Memory B cell (primary cell): Measurements from ENCODE around the gene TRAK1.

Experiments used
- ATAC-seq: fragments of 150-1000 bp; cut with Tn5 transposase; 2 replicates; pipeline ENCODE4 v1.10.0; 2021; ENCODE audit warnings: low read depth, mild to moderate bottlenecking, moderate library complexity
- DNase-seq, 2 donors: peaks; one replicate each; pipeline ENCODE4 v3.0.0; 2022; ENCODE audit warnings: low spot score in 2 of 2
- H3K27ac Mint-ChIP-seq: one replicate; pipeline ENCODE4 v1.8.0; 2022; ENCODE audit warnings: mild to moderate bottlenecking, moderate library complexity, mixed read lengths
- H3K27me3 Mint-ChIP-seq: one replicate; pipeline ENCODE4 v1.8.0; 2022; ENCODE audit warnings: mixed read lengths
- H3K36me3 Mint-ChIP-seq: one replicate; pipeline ENCODE4 v1.8.0; 2022; ENCODE audit warnings: mild to moderate bottlenecking, mixed read lengths
- H3K4me1 Mint-ChIP-seq: one replicate; pipeline ENCODE4 v1.8.0; 2022; ENCODE audit warnings: mixed read lengths
- H3K4me3 Mint-ChIP-seq: one replicate; pipeline ENCODE4 v1.8.0; 2022; ENCODE audit warnings: mild to moderate bottlenecking, moderate library complexity, mixed read lengths
- H3K9me3 Mint-ChIP-seq: one replicate; pipeline ENCODE4 v1.8.0; 2022; ENCODE audit warnings: mixed read lengths

TRAK1 gene

DNA sequence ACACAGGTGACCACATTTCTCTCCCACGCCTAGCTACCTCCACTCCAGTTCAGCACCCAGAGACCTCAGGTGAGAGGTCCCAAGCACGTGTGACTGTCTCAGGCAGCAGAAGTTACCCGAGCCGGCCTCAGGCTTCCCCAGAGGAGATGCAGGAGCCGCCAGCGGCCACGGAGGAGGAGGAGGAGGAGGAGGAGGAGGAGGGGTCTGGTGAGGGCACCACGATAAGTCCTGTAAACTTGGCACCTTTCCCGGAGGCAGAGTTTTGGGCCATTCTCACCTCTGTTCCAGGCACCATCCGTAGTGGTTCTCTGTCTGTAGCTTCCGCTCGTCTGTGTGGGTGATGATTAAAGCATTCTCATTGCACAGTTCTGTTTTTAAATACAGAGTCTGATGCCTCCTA is 118.8 kb downstream of the TRAK1 start:
- DNase-seq (no peak), ATAC-seq (no peak)
- H3K4me3 Mint-ChIP-seq = no peak overlapping the region
- no peaks in the 10 kb centered on the region for H3K9me3 Mint-ChIP-seq
- peaks cover 41% of the 10 kb centered on the region for H3K36me3 Mint-ChIP-seq
- peak overlapping the region; percentile 18 for H3K27ac Mint-ChIP-seq
- H3K27me3 Mint-ChIP-seq = no peaks in the 10 kb centered on the region
- H3K4me1 Mint-ChIP-seq = peaks cover 10% of the 10 kb centered on the region

DNA sequence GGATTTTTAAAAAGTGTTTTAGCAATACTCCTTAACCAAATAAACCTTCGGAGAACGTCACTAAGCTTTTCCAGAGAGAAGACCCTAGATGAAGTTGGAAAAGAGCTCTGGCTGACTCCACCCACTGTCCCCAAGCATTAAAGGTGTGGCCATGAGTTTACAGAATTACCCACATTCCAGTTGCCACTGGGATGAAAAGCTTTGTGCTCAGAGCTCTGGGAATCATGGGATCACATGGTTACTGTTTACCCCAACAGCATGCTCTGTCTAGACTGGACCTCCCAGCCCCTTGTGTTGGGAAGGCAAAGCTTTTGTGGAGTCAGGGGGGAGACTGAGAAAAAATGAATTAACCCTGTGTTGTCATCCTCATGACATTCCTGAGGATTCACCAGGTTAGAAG is 119.6 kb downstream of the TRAK1 start:
- Mint-ChIP-seq H3K27ac (no peak overlapping the region), H3K36me3 (peaks cover 40% of the 10 kb centered on the region)

DNA sequence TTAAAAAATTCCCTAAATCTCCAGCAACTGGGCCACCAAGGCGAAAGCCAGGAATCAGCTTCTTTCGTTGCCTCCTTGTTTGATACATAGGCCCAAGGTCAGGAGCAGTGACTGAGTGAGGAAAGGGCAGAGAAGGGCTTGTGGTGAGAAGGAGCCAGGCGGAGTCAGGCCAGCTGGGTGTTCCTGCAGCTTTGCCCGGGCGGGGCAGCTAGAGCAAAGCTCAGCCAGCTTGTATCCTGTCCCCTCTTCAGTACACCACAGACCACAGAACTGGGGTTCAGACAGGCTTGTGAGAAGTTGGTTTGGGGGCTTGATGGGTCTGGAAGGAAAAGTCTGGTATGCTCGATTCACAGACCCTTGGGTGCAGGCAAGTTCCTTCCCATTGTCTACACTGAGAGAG is 122.3 kb downstream of the TRAK1 start:
- Mint-ChIP-seq H3K4me1 (peaks cover 15% of the 10 kb centered on the region), H3K36me3 (peaks cover 37% of the 10 kb centered on the region), H3K9me3 (no peaks in the 10 kb centered on the region), H3K4me3 (no peak overlapping the region), H3K27ac (peak overlapping the region; percentile 63), H3K27me3 (no peaks in the 10 kb centered on the region)
- ATAC-seq (peak; percentile 34), DNase-seq (no peak)

More for the DNA sequence above, 119.6 kb downstream of the TRAK1 start:
- DNase-seq (no peak), ATAC-seq (no peak)
- no peaks in the 10 kb centered on the region for H3K9me3 Mint-ChIP-seq
- no peak overlapping the region for H3K4me3 Mint-ChIP-seq
- peaks cover 11% of the 10 kb centered on the region for H3K4me1 Mint-ChIP-seq
- H3K27me3 Mint-ChIP-seq = no peaks in the 10 kb centered on the region

DNA sequence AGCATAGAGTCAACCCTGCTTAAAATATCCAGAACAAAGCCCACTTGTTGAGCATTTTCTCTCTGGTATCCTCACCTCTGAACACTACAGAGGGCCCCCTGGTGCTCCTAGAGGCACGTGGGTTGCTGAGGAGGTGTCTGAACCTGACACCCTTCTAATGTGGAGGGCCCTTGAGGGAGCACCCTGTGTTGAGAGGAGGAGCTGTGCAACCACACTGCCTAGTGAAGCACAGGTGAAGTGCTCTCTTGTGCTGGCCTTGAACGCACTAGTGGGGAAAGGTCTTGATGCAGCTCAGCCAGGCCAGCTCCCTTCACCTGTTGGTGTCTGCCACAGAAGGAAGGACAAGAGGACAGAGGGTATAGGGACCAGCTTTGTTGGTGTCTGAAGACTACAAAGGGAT is 122.9 kb downstream of the TRAK1 start:
- ATAC-seq = no peak
- no peak overlapping the region for H3K4me3 Mint-ChIP-seq
- H3K9me3 Mint-ChIP-seq = no peaks in the 10 kb centered on the region
- peaks cover 31% of the 10 kb centered on the region for H3K36me3 Mint-ChIP-seq
- peaks cover 15% of the 10 kb centered on the region for H3K4me1 Mint-ChIP-seq
- H3K27ac Mint-ChIP-seq = peak overlapping the region; percentile 63
- H3K27me3 Mint-ChIP-seq = no peaks in the 10 kb centered on the region
- no peak for DNase-seq

DNA sequence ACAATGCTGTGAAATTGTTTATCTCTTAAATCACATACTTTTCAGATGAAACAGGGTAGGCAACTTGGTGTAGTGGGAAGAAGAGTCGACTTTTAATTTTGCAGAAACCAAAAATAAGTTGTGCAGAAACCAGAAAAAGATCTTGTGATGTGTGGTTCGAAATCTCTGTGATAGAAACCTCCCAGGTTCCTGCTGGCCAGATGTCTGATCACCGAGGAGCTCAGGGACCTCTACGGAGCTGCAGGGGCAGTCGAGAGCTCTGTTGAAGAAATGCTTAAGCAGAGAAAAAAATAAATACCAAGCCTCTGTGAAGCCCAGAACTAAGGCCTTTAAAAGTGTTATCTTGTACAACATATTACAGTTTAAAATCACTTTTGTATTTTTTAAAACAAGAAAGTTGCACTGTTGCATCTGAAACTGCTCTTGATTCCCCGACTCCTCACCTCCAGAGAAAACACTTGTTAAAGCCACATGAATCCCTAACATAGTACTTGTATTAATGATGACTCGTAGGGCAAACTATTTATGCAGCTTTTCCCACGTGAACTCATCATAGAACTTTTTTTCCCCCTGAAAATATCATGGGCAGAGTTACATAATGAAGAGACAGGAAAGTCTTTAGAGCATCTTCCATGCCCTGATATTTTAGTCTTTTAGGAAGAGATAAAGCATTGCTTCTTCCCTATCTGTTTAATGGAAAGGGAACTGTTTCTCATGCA is 123.6 kb downstream of the TRAK1 start:
- Mint-ChIP-seq H3K4me1 (peaks cover 15% of the 10 kb centered on the region), H3K27me3 (no peaks in the 10 kb centered on the region), H3K9me3 (no peaks in the 10 kb centered on the region), H3K36me3 (peaks cover 25% of the 10 kb centered on the region), H3K27ac (peak overlapping the region; percentile 63), H3K4me3 (no peak overlapping the region)
- DNase-seq (no peak), ATAC-seq (no peak)

DNA sequence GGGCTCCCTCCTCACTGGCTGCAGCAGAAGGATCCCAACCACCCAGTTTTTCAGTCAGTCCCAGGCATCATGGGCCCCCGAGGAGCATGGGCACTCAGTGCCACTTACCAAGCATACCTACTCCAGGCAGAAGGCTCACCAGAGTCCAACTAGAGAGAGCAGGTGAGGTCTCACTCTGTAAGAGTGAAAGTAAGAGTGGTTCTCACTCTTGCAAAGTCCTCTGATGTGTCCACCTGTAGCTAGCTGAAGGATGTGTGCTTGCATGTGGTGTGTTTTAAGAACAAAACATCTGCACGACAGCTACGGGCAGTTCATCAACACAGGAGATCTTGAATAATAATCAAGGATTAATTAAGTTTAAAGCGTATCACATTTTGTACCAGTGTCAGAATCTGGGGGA is 125.1 kb downstream of the TRAK1 start:
- Mint-ChIP-seq H3K4me1 (peaks cover 15% of the 10 kb centered on the region), H3K36me3 (peaks cover 31% of the 10 kb centered on the region), H3K27ac (peak overlapping the region; percentile 26), H3K4me3 (no peak overlapping the region), H3K9me3 (no peaks in the 10 kb centered on the region), H3K27me3 (no peaks in the 10 kb centered on the region)
- no peak for DNase-seq
- ATAC-seq = no peak

DNA sequence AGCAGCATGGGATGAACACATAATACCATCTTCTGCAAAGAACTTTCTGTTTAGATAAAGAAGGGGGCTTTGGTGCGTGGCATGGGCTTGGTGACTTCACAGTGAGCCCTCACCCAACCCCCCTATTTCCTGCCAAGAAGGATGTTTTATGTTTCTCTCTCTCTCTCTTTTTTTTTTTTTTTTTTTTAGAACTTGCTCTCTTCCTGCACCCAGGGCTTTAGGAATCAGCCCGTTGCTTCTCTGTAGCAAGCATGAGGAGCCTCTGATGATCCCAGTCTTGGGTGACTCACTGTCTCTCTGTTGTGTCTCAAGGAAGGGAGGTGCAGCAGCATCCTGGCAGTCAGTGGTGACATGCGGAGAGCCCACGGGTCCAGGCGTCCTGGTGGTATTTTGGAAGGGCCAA is 125.8 kb downstream of the TRAK1 start:
- no peaks in the 10 kb centered on the region for H3K9me3 Mint-ChIP-seq
- no peaks in the 10 kb centered on the region for H3K27me3 Mint-ChIP-seq
- H3K4me3 Mint-ChIP-seq = no peak overlapping the region
- DNase-seq (no peak), ATAC-seq (no peak)
- H3K27ac Mint-ChIP-seq = peak overlapping the region; percentile 4
- H3K4me1 Mint-ChIP-seq = peaks cover 15% of the 10 kb centered on the region
- H3K36me3 Mint-ChIP-seq = peaks cover 29% of the 10 kb centered on the region

DNA sequence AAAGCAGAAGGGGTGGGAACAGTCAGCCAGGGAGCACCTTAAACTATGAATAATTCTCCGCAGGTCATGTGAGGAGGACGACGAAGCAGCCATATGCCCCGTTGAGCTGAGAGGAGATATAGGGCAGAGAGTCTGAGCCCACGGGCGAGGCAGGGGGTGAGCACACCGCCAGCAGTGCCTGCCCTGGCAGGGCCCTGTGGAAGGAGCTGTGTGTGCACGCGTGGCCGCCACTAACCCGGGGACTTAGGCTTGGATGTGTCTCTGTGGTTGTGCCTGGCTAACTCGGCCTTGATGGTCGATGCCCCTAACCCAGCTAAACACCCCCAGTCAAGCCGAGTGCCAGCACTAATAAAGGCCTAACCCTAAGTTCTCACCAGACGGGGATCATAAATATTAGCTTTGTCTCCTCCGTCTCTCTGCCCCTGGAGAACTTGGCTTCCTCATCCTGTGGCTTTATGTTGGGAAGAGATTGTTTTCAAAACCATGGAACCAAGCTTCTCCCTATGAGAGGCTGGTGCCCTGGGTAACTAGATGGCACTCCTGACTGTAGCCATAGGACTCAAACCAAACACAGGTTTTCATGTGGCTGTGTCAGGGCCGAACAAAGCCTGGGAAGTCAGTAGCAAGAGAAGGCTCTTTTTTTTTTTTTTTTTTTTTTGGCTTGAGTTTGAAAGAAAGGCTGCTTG is 129.4 kb downstream of the TRAK1 start:
- peaks cover 4% of the 10 kb centered on the region for H3K4me1 Mint-ChIP-seq
- ATAC-seq (no peak), DNase-seq (no peak)
- no peaks in the 10 kb centered on the region for H3K9me3 Mint-ChIP-seq
- H3K27ac Mint-ChIP-seq = no peak overlapping the region
- H3K27me3 Mint-ChIP-seq = no peaks in the 10 kb centered on the region
- H3K36me3 Mint-ChIP-seq = peaks cover 48% of the 10 kb centered on the region
- H3K4me3 Mint-ChIP-seq = no peak overlapping the region

DNA sequence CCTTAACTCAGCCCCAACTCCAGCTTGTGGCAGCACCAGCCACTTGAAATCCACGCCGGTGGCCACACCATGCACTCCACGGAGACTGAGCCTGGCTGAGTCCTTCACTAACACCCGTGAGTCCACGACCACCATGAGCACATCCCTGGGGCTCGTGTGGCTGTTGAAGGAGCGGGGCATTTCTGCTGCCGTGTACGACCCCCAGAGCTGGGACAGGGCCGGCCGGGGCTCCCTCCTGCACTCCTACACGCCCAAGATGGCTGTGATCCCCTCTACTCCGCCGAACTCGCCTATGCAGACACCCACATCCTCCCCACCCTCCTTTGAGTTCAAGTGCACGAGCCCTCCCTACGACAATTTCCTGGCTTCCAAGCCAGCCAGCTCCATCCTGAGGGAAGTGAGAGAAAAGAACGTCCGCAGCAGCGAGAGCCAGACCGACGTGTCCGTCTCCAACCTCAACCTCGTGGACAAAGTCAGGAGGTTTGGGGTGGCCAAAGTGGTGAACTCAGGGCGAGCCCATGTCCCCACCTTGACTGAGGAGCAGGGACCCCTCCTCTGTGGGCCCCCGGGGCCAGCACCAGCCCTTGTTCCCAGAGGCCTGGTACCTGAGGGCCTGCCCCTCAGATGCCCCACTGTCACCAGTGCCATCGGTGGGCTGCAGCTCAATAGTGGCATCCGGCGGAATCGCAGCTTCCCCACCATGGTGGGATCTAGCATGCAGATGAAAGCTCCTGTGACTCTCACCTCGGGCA is 132.0 kb downstream of the TRAK1 start:
- peaks cover 3% of the 10 kb centered on the region for H3K9me3 Mint-ChIP-seq

DNA sequence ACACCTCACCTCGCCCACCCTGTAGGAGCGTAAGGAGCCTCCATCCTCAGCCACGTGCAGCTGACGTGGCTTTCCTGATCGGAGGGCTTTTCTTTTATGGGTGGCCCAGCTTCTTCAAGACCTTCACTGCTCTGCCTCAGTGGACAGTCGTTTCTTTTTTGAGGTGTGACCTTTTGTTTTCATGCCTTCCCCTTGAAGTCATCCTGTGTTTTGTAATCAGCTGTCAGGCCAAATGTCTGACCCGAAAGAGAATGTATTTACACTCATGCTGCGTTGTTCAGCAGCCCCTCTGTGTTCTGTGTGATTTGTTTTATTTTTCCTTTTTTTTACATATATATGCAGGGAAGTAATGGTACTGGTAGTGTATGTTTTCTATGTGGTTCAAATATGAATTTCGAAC is 133.0 kb downstream of the TRAK1 start:
- peaks cover 3% of the 10 kb centered on the region for H3K9me3 Mint-ChIP-seq
- H3K27me3 Mint-ChIP-seq = no peaks in the 10 kb centered on the region
- ATAC-seq = no peak
- H3K4me3 Mint-ChIP-seq = no peak overlapping the region
- no peak for DNase-seq
- peaks cover 52% of the 10 kb centered on the region for H3K36me3 Mint-ChIP-seq
- peaks cover 6% of the 10 kb centered on the region for H3K4me1 Mint-ChIP-seq
- peak overlapping the region; percentile 28 for H3K27ac Mint-ChIP-seq

More for the DNA sequence above, 132.0 kb downstream of the TRAK1 start:
- Mint-ChIP-seq H3K27ac (no peak overlapping the region), H3K36me3 (peaks cover 52% of the 10 kb centered on the region), H3K27me3 (no peaks in the 10 kb centered on the region), H3K4me3 (no peak overlapping the region), H3K4me1 (peaks cover 6% of the 10 kb centered on the region)
- ATAC-seq = no peak
- no peak for DNase-seq

DNA sequence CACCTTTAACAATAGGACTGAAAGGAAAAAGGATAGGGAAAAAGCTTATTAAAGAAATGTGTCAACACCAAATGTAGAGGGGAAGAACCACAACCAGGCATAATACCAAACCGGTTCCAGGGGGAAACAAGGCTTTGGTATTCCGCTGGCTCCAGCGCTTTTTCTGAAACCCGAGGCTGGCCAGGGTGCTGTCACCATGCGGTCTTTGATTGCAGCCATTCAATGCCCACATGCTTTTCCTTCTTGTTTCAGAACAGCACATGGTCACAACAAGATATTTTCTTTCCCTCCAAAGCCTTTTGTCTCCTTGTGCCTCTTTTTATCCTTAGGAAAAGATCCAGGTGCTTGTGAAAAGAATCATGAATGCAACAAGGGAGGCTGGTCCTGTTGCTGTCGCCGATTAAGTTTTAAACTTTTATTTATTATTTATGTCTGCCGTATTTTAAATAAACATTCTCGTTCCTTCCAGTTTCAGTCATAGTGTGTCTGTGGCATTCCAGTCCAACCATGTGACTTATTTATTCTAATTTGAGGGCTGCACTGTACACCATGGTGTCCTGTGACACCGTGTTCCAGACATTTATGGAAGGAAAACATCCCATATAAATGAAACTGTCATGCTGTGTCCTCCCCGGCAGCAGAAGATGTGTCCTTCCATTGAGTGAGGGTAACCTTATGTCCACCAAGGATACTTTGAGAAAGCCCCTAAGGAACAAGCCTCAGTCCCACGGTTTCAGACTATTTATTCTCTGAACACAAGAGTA is 133.7 kb downstream of the TRAK1 start:
- no peak for ATAC-seq
- H3K27ac Mint-ChIP-seq = peak overlapping the region; percentile 28
- DNase-seq = no peak
- no peak overlapping the region for H3K4me3 Mint-ChIP-seq
- peaks cover 3% of the 10 kb centered on the region for H3K9me3 Mint-ChIP-seq
- H3K27me3 Mint-ChIP-seq = no peaks in the 10 kb centered on the region
- H3K36me3 Mint-ChIP-seq = peaks cover 51% of the 10 kb centered on the region
- peaks cover 6% of the 10 kb centered on the region for H3K4me1 Mint-ChIP-seq

DNA sequence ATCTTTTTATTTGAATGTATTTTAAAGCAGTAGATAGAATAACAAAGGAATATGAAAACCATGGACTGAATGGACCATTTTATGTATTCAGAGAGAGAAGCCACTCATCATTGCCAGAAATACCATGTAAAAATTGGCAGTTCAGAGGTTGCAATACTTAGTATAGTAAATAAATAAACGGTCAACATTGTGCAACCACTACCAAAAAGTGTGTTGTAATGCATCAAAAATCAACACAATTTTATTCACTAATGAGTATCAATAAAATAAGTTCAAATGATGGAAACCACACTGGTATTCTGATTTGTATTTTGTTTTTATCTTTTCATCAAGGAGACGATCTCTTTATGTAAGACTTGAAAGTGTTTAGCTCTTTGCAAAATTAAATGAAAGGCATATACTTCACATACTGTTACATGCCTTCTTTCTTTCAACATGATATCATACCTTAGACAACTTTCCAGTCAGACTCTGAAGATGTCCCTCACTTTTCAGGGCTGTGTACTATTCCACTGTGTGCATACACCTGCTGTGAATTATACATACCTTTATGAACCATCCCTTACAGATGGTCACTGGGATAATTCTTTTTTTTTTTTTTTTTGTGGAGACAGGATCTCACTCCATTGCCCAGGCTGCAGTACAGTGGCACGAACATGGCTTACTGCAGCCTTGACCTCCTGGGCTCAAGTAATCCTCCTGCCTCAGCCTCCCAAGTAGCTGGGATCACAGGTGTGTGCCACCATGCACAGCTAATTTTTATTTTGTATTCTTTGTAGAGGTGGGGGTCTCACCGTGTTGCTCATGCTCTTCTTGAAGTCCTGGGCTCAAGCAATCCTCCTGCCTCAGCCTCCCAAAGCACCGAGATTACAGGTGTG is 134.6 kb downstream of the TRAK1 start:
- Mint-ChIP-seq H3K9me3 (peaks cover 3% of the 10 kb centered on the region), H3K36me3 (peaks cover 44% of the 10 kb centered on the region), H3K27me3 (no peaks in the 10 kb centered on the region), H3K4me1 (peaks cover 6% of the 10 kb centered on the region), H3K4me3 (no peak overlapping the region), H3K27ac (peak overlapping the region; percentile 60)
- no peak for ATAC-seq
- DNase-seq = no peak
